ENCODE data around the gene NCKAP1.

- TF ChIP-seq, protein P1, sequence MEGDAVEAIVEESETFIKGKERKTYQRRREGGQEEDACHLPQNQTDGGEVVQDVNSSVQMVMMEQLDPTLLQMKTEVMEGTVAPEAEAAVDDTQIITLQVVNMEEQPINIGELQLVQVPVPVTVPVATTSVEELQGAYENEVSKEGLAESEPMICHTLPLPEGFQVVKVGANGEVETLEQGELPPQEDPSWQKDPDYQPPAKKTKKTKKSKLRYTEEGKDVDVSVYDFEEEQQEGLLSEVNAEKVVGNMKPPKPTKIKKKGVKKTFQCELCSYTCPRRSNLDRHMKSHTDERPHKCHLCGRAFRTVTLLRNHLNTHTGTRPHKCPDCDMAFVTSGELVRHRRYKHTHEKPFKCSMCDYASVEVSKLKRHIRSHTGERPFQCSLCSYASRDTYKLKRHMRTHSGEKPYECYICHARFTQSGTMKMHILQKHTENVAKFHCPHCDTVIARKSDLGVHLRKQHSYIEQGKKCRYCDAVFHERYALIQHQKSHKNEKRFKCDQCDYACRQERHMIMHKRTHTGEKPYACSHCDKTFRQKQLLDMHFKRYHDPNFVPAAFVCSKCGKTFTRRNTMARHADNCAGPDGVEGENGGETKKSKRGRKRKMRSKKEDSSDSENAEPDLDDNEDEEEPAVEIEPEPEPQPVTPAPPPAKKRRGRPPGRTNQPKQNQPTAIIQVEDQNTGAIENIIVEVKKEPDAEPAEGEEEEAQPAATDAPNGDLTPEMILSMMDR (IDR thresholded peaks at IDR 0.05): no peak
- no peak for TF ChIP-seq POLR2A (IDR thresholded peaks at IDR 0.05)
Measured at GRCh38 chr2:182937870-182938269, 100.4 kb downstream of the NCKAP1 start.

Measured in Peyer's patch (tissue), 4 donors.